Measurements from ENCODE around the gene NANS.
A peak's percentile ranks its signal among the peaks of the same experiment; 100 is the strongest.
"Not testable (repeated sequence)": the region's sequence is repeated elsewhere in the genome, so short reads cannot be mapped to it uniquely, and the experiment has no call there.

Gene NANS

DNA sequence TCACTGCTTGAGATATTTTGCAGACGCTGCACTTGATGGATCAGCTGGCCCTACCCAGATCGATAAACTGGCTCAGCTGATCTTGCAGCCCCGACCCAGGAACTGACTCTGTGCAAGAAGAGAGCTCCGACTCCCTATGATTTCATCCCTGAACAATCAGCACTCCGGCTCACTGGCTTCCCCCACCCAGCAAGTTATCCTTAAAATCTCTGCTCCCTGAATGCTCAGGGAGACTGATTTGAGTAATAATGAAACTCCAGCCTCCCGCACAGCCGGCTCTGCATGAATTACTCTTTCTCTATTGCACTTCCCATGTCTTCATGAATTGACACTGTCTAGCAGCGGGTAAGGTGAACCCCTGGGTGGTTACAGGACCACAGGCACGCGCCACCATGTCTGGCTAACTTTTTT lies 16.9 kb upstream of the NANS start:
- no peak for FAIRE-seq

GRCh38 chr9:98040212-98040611 lies 16.3 kb upstream of the NANS start:
- FAIRE-seq = no peak

GRCh38 chr9:98043915-98044314 lies 12.6 kb upstream of the NANS start:
- no peak for FAIRE-seq

DNA sequence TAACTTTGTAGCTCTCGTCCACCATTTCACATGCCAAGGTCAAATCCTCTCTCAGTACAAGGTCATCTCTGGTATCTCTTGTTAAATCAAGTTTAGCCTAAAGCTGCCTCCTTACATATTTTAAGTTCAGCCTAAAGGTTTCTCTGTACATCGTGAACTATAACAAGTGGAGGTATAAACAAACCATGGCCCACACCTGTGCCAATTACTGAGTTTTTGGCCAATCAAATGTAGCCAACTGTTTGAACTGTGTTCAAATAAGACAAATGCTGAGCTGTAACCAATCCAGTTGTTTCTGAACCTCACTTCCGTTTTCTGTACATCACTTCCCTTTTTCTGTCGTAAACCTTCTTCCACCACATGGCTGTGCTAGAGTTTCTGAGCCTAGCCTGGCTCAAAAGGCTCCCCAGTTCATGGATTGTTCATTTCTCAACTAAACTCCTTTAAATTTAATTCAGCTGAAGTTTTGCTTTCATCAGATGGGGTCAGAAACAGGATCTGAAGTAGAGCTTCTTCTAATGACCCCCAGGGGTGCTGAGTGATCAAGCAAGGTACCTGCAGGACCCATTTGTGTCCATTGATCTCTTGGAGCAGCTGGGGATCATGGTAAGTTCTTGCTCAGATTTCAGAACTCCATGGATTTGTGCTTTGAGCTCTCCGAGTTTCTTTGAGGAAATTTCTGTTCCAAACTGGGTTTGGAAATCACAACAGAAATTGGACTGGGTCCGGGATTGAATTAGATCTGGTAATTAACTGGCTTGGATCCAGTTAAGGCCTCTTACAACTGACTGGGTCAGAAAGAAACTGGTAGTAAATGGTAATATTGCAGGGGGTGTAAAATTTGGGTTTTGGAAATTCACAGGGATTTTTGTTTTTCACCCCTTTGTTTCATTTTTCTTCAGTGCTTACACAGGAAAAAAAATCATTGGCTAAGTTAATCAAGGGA lies 11.0 kb upstream of the NANS start:
- FAIRE-seq = no peak

- FAIRE-seq = no peak
These were observed 10.4 kb upstream of the NANS start for GRCh38 chr9:98046180-98046543.

- FAIRE-seq = no peak
These were observed 9.5 kb upstream of the NANS start for GRCh38 chr9:98047002-98047401.

- no peak for FAIRE-seq
These were observed 7.1 kb upstream of the NANS start for GRCh38 chr9:98049288-98050072.

DNA sequence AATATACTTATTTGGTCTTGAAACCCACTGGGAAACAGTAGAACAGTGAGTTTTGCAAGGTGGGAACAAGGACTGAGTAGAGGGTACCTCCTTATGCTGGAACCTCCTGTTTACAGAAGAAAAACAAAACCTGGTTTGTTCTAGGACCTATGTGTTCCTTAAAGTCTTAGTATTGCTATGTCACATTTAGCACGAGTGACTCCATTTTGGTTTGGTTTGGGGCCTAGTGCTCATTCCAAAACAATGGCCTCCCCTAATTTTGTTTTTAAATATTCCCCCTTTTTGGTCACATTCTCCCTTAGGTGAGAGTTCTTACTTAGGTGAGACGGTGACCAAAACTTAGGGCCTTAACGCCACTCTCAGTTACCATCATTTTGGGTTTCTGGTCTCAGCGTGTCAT lies 6.2 kb upstream of the NANS start:
- FAIRE-seq = no peak

GRCh38 chr9:98054376-98054951 lies 2.1 kb upstream of the NANS start:
- FAIRE-seq = no peak

GRCh38 chr9:98057138-98057799 lies 737 bp downstream of the NANS start:
- no peak for FAIRE-seq

GRCh38 chr9:98062161-98062560 lies 5.6 kb downstream of the NANS start:
- FAIRE-seq = no peak

GRCh38 chr9:98064623-98065392 lies 8.3 kb downstream of the NANS start:
- FAIRE-seq = no peak

DNA sequence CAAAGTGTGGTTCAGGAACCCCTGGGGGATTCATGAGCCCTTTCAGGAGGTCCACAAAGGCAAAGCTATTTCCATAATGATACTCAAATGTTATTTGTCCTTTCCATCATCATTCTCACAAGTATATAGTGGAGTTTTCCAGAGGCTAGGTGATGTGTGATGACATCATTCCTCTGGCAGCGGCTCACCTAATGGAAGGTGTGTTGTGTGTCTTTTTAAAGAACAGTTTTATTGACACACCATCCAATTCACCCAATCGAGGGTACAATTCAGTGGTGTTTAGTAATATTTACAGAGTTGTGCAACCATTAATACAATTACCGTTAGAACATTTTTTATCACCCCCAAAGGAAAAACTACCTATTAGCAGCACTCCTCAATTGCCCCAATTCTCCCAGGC lies 9.7 kb downstream of the NANS start:
- no peak for FAIRE-seq

DNA sequence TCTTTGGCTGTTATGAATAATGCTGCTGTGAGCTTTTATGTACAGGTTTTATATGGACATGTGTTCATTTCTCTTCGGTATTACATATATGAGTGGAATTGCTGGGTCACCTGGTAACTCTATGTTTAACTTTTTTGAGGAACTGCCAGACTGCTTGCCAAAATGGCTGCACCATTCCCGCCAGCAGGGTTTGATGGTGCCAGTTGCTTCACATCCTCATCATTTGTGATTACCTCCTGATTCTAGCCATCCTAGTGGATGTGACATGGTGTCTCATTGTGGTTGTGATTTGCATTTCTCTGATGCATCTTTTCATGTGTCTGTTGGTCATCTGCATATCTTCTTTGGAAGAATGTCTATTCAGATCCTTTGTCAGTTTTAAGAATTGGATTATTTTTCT lies 10.7 kb downstream of the NANS start:
- FAIRE-seq = no peak

DNA sequence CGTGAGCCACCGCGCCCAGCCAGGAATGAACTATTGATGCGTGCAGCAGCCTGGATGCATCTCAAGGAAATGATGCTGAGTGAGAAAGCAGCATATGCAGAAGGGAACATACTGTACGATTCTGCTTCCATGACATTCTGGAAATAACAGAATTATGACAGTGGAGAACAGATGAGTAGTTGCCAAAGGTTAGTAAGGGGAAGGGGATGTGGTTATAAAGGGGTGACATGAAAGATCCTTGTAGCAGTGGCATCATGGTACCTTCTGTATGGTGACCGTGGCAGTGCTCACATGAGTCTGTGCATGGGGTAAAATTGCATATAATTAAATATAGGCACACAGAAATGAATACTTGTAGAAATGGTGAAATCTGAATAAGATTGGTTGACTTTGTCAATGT lies 13.0 kb downstream of the NANS start:
- FAIRE-seq = no peak

DNA sequence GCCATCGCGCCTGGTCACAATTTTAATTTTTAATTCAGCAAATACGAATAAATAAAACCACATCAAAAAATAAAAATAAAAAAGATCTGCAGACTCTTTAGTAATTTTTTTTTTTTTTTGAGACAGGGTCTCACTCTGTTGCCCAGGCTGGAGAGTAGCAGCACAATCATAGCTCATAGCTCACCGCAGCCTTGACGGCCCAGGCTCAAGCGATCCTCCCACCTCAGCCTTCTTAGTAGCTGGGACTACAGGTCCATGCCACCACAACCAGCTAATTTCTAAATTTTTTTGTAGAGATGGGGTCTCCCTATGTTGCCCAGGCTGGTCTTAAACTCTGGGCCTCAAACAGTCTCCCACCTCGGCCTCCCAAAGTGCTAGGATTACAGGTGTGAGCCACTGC lies 14.2 kb downstream of the NANS start:
- FAIRE-seq = no peak

- no peak for FAIRE-seq
These were observed 15.2 kb downstream of the NANS start for GRCh38 chr9:98071737-98072136.

GRCh38 chr9:98074115-98074990 lies 17.8 kb downstream of the NANS start:
- peak; percentile 43 for FAIRE-seq

- FAIRE-seq = no peak
These were observed 18.8 kb downstream of the NANS start for GRCh38 chr9:98075332-98075805.

DNA sequence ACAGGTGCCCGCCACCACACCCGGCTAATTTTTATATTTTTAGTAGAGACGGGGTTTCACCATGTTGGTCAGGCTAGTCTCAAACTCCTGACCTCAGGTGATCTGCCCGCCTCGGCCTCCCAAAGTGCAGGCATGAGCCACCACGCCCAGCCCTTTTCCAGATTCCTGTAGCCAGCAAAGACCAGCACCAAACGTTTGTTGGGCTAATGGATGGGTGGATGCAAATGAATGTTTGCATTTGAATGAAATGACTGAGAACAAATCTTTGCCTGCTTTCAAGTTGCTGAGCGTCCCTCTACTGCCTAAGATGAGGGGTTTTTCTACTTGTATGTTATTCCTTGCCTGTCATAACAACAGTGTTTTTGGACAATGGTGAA lies 20.0 kb downstream of the NANS start:
- not testable (repeated sequence) for FAIRE-seq

GRCh38 chr9:98078895-98079294 lies 22.4 kb downstream of the NANS start:
- FAIRE-seq = no peak
